Erythroblast (primary cell): ENCODE results near the gene GSTA2.
A peak's percentile ranks its signal among the peaks of the same experiment; 100 is the strongest.
"Not testable (repeated sequence)": the region's sequence is repeated elsewhere in the genome, so short reads cannot be mapped to it uniquely, and the experiment has no call there.

Source experiments
- DNase-seq, 2 experiments: peaks; one replicate each; lab custom pipeline; 2025; lab: John Stamatoyannopoulos, UW
- GATA1 ChIP-seq: IDR thresholded peaks from 2 replicates; pipeline ENCODE4 v1.6.1; 2011; ENCODE audit warnings: low read depth, mild to moderate bottlenecking, control low read depth, low read length, moderate library complexity
- POLR2A ChIP-seq: IDR thresholded peaks from 2 replicates; pipeline ENCODE4 v1.6.1; 2011; ENCODE audit warnings: mild to moderate bottlenecking, low read length

GSTA2 gene

DNA sequence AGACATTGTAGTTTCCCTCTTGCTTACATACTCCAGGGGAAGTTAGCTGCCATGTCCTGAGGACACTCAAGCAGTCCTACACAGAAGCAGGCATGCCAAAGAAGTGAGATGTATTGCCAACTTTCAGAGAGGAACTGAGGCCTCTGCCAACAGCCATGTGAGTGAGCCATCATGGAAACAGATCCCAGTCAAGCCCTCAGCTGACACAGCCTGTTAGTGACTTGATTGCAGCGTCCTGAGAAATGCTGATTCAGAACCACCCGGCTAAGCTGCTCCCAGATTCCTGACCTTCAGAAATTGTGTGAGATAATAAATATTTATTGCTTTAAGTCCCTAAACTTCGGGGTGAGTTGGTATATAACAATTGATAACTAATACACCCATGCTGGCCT, 38.1 kb downstream of the GSTA2 start:
- TF ChIP-seq POLR2A: no peak
- TF ChIP-seq GATA1: no peak
- DNase-seq: peak in 1 of 2 experiments; percentile 12

DNA sequence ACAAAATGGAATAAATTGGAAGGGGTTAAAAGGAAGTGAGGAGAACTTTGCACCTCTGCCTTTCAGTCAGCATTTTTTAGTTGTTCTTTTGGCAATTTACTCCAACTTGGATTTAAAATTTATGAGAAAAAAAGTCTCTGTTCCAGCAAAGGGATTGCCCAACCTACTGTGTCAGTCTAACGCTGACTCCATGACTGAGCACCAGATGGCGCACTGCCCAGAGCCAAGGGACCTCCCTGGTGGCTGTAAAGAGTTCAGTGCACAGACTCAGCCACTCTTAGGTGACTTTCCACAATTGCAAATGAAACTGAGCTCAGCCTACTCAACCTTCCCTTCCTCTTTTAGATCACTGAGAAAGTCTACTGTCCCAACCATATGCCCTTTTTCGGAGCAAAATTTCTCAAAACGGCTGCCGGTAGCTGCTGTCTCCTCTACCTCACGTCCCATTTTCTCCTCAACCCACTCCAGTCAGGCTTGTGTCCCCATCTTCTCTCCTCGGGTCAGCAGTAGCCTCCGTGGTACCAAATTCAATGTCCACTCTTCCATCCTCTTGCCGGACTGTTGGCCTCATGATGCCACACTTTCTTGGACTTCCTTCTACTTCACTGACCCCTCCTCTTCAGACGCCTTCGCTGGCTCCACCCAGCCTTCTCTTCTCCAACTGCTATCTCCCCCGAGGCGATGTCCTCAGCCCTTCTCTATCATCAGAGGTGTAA, 38.7 kb downstream of the GSTA2 start:
- TF ChIP-seq POLR2A: no peak
- TF ChIP-seq GATA1: no peak

DNA sequence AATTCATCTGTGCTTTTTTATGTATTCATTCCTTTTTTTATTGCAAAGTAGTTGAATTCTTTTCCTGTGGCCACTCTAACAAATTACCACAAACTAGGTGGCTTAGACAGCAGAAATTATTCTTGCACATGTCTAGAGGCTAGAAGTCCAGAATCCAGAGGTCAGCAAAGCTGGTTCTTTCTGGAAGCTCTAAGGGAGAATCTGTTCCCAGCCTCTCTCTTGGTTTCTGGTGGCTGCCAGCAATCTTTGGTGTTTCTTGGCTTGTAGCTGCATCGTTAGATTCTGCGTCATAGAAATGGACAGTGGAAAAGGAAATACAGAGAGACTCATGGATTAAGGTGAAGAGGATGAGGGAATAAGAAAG, 39.3 kb downstream of the GSTA2 start:
- DNase-seq: no peak
- TF ChIP-seq GATA1 (no peak), POLR2A (no peak)

More for the DNA sequence above, 38.7 kb downstream of the GSTA2 start:
- peak; percentile 57 to 74 for DNase-seq

DNA sequence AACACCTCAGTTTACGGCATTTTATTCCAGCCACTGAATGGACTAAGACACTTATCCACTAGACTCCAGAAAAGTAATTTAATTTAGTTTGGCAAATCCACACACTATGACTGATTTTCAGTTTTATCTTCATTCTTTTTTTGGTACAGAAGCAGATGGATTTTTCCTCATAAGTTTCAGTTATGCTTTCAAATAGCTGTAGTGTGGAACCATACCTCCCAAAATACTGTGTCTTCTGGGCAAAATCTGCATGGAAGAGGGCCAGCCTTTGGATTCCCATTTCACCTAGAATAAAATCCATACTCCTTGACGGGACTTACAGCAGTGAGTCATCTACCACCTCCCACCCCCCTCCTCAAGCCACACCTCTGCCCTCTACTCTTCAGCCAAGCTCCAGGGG, 43.0 kb downstream of the GSTA2 start:
- TF ChIP-seq GATA1 (no peak), POLR2A (no peak)
- no peak for DNase-seq

DNA sequence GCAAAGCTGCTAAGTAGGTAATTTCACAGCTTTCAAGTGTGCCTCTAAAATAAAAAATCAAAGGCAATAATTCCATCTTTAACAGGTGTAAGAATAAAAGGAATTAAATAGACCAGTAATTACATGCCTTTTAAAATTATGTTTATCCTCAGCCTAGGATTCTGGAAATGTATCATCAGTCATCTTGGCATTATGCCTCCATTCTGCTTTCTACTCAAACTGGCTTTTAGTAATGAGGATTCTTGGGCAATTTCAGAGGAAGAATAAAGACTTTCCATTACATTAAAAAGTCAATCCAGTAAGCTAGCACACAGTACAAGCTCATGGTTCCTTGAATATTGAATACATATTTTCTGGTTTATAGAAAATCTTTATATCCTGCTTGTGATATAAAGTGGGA, 44.7 kb downstream of the GSTA2 start:
- TF ChIP-seq POLR2A (no peak), GATA1 (no peak)
- DNase-seq: no peak

DNA sequence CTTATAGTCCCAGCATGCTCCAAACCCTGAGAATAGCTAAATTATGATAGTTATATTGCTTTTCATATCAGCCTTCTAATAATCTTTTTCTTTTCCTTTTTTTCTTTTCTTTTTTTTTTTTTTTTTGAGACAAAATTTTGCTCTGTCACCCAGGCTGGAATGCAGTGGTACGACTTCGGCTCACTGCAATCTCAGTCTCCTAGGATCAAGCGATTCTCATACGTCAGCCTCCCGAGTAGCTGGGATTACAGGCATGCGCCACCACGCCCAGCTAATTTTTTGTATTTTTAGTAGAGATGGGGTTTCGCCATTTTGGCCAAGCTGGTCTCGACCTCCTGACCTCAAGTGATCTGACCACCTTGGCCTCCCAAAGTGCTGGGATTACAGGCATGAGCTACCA, 48.5 kb downstream of the GSTA2 start:
- DNase-seq: not testable (repeated sequence)

DNA sequence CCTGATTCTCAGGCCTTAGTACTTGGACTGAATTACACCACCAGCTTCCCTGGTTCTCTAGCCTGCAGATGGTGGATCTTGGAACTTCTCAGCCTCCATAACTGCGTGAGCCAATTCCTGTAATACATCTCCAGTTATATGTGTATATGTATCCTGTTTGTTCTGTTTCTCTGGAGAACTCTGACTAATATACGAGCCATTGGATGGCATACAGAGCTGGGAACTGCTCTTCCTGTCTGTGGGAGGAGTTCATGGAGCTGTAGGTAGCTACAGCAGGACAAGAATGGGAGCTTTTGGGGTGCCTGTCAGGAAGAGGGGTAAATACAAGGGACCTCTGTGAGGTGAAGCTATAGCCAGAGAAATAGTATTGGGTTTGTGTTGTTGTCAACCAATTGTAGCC, 51.1 kb downstream of the GSTA2 start:
- TF ChIP-seq GATA1: no peak
- no peak for TF ChIP-seq POLR2A
- no peak for DNase-seq

DNA sequence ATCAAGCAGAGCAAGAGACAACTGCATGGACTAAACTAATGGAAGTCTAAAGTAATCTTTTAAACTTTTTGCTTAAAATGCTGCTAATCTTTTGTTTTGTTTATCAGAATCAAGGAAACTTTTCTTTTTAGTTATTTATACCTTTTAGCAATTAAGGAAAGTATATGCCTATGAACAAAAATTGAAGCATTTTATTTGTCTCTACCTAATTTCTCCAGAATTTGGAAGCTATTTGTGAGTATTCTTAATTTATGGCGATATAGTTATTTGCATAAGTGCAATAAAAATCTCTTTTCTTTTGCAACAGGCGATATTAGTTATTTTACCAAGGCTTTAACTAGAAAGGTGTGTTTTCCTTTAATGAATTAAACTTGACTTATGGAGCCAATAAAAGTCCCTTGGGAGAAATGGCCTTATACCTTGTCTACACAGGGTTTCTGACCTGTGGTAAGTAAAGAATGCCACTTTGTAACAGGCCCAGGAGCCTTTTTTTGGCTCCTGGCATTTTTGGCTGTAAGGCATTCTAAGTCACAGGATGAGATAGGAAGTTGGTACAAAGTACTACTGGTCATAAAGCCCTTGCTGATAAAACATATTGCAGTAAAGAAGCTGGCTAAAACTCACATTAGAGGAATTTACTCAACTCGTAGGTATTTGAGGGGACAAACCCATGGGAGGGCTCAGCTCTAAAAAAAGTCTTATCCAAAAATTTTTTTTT, 55.2 kb downstream of the GSTA2 start:
- TF ChIP-seq GATA1 (no peak), POLR2A (no peak)
- no peak for DNase-seq

DNA sequence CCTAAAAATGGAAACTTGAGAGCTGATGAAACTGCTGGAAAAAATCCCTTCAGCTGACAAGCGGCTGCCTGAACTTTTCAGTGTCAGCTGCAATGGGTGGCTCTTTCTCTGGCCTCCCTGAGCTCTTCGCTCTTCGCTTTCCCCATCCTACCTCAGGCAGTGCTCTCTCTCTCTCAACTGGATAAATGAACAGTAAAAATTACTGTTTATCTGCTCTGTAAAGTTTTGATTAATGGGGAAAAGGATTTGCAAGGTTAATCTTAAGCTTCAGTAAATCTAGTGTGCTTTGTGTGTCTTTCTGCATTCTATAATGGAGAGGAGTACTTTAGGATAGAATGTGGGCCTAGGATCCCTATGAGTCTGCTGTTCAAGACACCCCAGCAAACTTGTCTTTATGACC, 57.3 kb downstream of the GSTA2 start:
- no peak for TF ChIP-seq GATA1
- no peak for TF ChIP-seq POLR2A
- no peak for DNase-seq

DNA sequence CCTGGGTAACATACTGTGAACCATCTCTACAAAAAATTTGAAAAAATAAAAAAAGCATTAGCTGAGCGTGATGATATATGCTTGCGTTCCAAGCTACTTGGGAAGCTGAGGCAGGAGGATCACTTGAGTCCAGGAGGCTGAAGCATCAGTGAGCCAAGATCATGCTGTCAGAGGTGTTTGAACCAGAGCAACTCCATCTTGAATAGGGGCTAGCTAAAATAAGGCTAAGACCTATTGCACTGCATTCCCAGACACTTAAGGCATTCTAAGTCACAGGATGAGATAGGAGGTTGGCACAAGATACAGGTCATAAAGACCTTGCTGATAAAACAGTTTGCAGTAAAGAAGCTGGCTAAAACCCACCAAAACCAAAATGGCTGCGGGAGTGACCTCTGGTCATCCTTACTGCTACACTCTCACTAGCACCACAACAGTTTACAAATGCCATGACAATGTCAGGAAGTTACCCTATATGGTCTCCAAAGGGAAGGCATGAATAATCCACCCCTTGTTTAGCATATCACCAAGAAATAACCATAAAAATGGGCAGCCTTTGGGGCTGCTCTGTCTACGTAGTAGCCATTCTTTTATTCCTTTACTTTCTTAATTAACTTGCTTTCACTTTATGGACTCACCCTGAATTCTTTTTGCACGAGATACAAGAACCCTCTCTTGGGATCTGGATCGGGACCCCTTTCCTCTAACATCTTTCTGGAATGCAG, 58.3 kb downstream of the GSTA2 start:
- not testable (repeated sequence) for DNase-seq

DNA sequence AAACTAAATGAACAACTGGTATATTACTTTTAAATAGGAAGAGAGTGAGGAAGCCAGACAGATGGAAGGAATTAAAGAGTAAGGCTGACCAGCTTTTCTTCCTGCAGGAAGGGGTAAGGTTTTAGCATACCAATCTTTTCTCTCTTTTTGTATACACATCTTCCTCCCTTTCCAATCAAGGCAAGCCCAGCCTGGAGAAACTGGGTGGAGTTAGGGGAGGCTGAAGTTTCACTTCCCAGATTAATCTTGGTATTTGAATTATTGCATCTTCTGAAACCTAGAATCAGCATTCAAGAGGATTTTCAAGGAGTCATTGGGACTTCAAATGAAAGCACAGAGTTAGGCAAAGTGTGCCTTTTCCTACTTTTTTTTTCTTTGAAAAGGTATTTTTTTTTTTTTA, 59.2 kb downstream of the GSTA2 start:
- DNase-seq: no peak
- TF ChIP-seq POLR2A (no peak), GATA1 (no peak)
